Measurements from ENCODE around the gene FAM47C.
"Not testable (repeated sequence)": the region's sequence is repeated elsewhere in the genome, so short reads cannot be mapped to it uniquely, and the experiment has no call there.

FAM47C gene

DNA sequence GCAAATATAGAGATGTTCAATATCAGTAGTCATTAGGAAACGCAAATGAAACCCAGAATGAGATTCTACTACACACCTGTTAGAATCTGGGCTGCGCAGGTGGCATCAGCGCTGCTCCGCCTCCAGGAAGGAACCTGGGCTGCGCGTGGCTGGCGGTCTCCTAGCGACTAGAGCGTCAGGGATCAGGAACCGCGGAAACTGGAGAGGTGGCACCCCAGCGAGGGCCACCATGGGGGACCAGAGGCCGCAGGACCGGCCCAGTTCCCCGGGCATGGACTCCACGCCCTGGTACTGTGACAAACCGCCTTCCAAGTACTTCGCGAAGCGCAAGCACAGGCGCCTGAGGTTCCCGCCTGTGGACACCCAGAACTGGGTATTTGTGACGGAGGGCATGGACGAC, at the start of gene FAM47C:
Gene FAM47C (plus strand): TSS at position 185 of the 400 bp plus-strand sequence. CDS start 45 bp downstream, at position 230.
- DNase-seq; H3K4me1 Mint-ChIP-seq; H3K36me3 Mint-ChIP-seq (ENCODE audit: low read depth); H3K27me3 Mint-ChIP-seq (ENCODE audit: low read depth, poor library complexity); H3K27ac Mint-ChIP-seq; H3K4me3 Mint-ChIP-seq: not testable (repeated sequence)
- H3K9me3 Mint-ChIP-seq = peaks cover 52% of the 10 kb centered on the region

DNA sequence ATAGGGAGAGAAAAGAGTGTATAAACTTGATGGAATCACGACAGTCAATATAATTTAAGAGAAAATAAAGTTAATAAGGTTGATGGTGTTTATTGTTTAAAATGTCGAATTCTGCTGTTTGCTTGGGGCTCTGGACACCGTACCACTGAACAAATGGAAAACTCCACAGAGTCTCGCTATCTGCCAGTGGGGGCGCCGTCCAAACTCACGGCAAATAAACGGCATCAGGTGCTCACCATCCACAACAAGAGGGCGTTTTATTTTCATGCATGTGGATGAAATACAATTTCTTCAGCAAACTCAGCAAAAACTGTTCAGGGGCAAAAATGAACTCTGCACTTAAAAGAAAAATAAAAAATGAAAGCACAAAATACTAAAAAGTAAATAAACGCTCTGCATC, 46.6 kb upstream of the FAM47C start:
- no peak overlapping the region for H3K4me3 Mint-ChIP-seq
- H3K36me3 Mint-ChIP-seq (ENCODE audit: low read depth) = no peaks in the 10 kb centered on the region
- no peak overlapping the region for H3K27ac Mint-ChIP-seq

DNA sequence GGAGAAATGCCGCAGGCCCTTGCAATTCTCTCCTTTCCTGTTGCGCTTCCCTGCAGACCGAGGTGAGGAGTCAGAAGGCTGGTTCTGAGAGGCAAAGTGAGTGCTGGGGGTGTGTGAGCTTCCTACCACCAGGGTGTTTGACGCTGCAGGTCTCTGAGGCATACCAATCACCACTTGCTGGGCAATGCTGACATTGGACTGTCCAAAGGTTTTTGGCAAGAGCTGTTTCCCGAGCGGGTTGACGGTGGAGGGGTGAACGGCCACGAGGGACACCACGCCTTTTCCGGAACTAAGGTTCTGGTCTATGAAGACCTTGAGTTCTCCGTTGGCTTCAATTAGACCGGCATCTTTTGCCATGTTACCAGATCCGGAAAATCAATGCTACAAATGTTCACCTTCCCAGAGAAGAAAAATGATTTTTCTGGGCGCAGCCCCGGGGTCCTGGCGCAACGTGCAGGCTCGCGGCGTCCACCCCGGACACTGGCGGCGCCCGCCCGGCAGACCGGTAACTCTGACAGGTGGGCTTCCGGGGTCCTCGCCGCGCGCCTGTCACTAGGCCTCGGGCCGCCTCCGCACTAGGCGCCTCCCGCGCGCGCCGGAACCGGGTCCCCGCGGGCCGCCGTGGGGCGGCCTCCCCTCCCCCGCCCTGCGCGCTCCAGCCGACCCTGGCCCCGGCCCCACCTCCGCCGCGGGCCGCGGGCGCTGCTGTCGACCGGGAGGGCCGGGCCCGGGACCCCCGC, 44.9 kb upstream of the FAM47C start:
- Mint-ChIP-seq H3K4me3 (peak overlapping the region; percentile 70), H3K27me3 (ENCODE audit: low read depth, poor library complexity) (peaks cover 58% of the 10 kb centered on the region), H3K4me1 (peaks cover 4% of the 10 kb centered on the region), H3K27ac (no peak overlapping the region), H3K9me3 (peaks cover 51% of the 10 kb centered on the region), H3K36me3 (ENCODE audit: low read depth) (no peaks in the 10 kb centered on the region)
- peak; percentile 17 for DNase-seq
- TF ChIP-seq, protein P1, sequence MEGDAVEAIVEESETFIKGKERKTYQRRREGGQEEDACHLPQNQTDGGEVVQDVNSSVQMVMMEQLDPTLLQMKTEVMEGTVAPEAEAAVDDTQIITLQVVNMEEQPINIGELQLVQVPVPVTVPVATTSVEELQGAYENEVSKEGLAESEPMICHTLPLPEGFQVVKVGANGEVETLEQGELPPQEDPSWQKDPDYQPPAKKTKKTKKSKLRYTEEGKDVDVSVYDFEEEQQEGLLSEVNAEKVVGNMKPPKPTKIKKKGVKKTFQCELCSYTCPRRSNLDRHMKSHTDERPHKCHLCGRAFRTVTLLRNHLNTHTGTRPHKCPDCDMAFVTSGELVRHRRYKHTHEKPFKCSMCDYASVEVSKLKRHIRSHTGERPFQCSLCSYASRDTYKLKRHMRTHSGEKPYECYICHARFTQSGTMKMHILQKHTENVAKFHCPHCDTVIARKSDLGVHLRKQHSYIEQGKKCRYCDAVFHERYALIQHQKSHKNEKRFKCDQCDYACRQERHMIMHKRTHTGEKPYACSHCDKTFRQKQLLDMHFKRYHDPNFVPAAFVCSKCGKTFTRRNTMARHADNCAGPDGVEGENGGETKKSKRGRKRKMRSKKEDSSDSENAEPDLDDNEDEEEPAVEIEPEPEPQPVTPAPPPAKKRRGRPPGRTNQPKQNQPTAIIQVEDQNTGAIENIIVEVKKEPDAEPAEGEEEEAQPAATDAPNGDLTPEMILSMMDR (IDR thresholded peaks at IDR 0.05) = no peak

More for the DNA sequence above, 46.6 kb upstream of the FAM47C start:
- Mint-ChIP-seq H3K27me3 (ENCODE audit: low read depth, poor library complexity) (peaks cover 54% of the 10 kb centered on the region), H3K9me3 (peaks cover 44% of the 10 kb centered on the region), H3K4me1 (peaks cover 5% of the 10 kb centered on the region)
- DNase-seq = peak; percentile 6
- TF ChIP-seq, protein P1 (IDR thresholded peaks at IDR 0.05) = peak; percentile 16

DNA sequence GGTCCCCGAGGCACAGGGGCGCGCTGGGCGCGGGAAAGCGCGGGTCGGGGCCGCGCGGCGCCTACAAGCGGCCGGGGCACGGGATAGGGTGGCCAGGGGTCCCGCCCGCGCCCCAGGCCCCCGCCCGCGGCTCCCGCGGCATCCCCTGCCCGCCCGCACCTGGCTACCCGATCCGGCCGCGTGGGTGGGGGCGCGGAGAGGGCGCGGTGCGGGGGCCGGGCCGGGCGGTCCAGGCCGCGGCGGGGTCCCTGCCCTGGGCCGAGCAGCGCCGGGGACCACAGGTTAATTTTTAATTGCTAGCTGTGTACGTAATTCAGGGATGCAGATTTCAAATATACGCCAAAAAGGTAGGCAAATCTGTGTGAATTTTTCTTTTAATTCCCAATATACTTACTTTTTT, 44.3 kb upstream of the FAM47C start:
- peak; percentile 15 for DNase-seq
- Mint-ChIP-seq H3K9me3 (peaks cover 45% of the 10 kb centered on the region), H3K27ac (no peak overlapping the region), H3K36me3 (ENCODE audit: low read depth) (no peaks in the 10 kb centered on the region), H3K4me1 (no peaks in the 10 kb centered on the region), H3K4me3 (peak overlapping the region; percentile 36), H3K27me3 (ENCODE audit: low read depth, poor library complexity) (peaks cover 52% of the 10 kb centered on the region)
- TF ChIP-seq, protein P1 (IDR thresholded peaks at IDR 0.05) = no peak

DNA sequence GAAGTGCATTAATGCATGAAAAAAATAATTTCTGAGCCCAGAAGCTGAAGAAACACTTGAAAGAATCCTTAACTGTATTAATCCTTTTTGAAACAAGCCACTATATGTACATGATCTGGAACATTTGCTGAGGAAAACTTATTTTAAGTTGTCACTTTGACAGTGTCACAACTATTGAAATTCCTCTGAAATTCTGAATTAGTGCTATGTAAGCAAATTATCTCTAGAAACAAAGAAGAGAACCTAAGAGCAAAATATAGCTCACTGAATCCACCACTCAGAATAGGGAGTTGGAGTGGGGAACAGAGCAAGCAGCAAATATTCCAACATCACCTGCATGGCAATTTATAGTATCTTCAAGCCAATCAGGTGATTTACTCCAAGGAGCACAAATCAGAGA, 34.6 kb upstream of the FAM47C start:
- Mint-ChIP-seq H3K27me3 (ENCODE audit: low read depth, poor library complexity) (no peaks in the 10 kb centered on the region), H3K36me3 (ENCODE audit: low read depth) (no peaks in the 10 kb centered on the region), H3K9me3 (peaks cover 8% of the 10 kb centered on the region), H3K4me3 (no peak overlapping the region), H3K27ac (no peak overlapping the region), H3K4me1 (no peaks in the 10 kb centered on the region)
- TF ChIP-seq, protein P1 (IDR thresholded peaks at IDR 0.05) = no peak
- no peak for DNase-seq

DNA sequence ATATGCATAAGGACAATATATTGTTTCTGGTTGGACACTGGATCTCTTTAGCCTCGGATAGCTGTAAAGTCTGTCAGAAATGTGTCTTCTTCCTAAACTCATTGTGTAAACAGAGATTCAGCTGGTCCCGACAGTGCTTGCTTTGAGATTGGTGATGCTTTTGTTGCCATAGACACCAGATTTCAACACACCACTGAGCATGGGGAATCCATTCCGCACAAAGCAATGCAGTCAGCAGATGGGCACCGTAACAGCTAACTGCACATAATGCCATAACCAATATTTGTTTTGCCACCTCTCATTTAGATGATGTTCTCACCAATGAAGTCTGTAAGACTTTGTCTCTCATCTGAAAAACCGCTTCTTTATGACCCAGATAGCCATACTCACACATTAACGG, 33.3 kb upstream of the FAM47C start:
- TF ChIP-seq, protein P1 (IDR thresholded peaks at IDR 0.05) = no peak
- DNase-seq = no peak
- no peak overlapping the region for H3K4me3 Mint-ChIP-seq
- H3K27ac Mint-ChIP-seq = no peak overlapping the region
- peaks cover 8% of the 10 kb centered on the region for H3K9me3 Mint-ChIP-seq
- peaks cover under 1% of the 10 kb centered on the region for H3K27me3 Mint-ChIP-seq (ENCODE audit: low read depth, poor library complexity)
- no peaks in the 10 kb centered on the region for H3K4me1 Mint-ChIP-seq
- no peaks in the 10 kb centered on the region for H3K36me3 Mint-ChIP-seq (ENCODE audit: low read depth)
